ENCODE results near the gene CLDN25.
"Not testable (repeated sequence)": the region's sequence is repeated elsewhere in the genome, so short reads cannot be mapped to it uniquely, and the experiment has no call there.

The CLDN25 gene

GRCh38 chr11:113782134-113782533, 2.5 kb downstream of the CLDN25 start:
- no peak for DNase-seq
- H3K4me3 Mint-ChIP-seq, result no peak overlapping the region
- no peaks in the 10 kb centered on the region for H3K4me1 Mint-ChIP-seq (ENCODE audit: low read depth)
- H3K27me3 Mint-ChIP-seq, result peaks cover 27% of the 10 kb centered on the region
- H3K36me3 Mint-ChIP-seq (ENCODE audit: low read depth), result no peaks in the 10 kb centered on the region
- H3K27ac Mint-ChIP-seq, result no peak overlapping the region
- H3K9me3 Mint-ChIP-seq, result no peaks in the 10 kb centered on the region

GRCh38 chr11:113789016-113789415, 9.4 kb downstream of the CLDN25 start:
- H3K27me3 Mint-ChIP-seq, result peaks cover 21% of the 10 kb centered on the region
- not testable (repeated sequence) for DNase-seq; H3K27ac Mint-ChIP-seq; H3K36me3 Mint-ChIP-seq (ENCODE audit: low read depth); H3K4me3 Mint-ChIP-seq; H3K4me1 Mint-ChIP-seq (ENCODE audit: low read depth); H3K9me3 Mint-ChIP-seq

- Mint-ChIP-seq H3K36me3 (ENCODE audit: low read depth) (no peaks in the 10 kb centered on the region), H3K4me3 (no peak overlapping the region)
Measured at GRCh38 chr11:113789675-113790320, 10.2 kb downstream of the CLDN25 start.

GRCh38 chr11:113796663-113797259, 17.2 kb downstream of the CLDN25 start:
- Mint-ChIP-seq H3K9me3 (no peaks in the 10 kb centered on the region), H3K36me3 (ENCODE audit: low read depth) (peaks cover 29% of the 10 kb centered on the region), H3K4me3 (no peak overlapping the region), H3K27me3 (no peaks in the 10 kb centered on the region), H3K27ac (no peak overlapping the region), H3K4me1 (ENCODE audit: low read depth) (no peaks in the 10 kb centered on the region)
- DNase-seq, result no peak

More at GRCh38 chr11:113789675-113790320, 10.2 kb downstream of the CLDN25 start:
- H3K27me3 Mint-ChIP-seq, result peaks cover 15% of the 10 kb centered on the region
- H3K27ac Mint-ChIP-seq, result no peak overlapping the region
- H3K9me3 Mint-ChIP-seq, result no peaks in the 10 kb centered on the region
- no peak for DNase-seq
- H3K4me1 Mint-ChIP-seq (ENCODE audit: low read depth), result no peaks in the 10 kb centered on the region

DNA sequence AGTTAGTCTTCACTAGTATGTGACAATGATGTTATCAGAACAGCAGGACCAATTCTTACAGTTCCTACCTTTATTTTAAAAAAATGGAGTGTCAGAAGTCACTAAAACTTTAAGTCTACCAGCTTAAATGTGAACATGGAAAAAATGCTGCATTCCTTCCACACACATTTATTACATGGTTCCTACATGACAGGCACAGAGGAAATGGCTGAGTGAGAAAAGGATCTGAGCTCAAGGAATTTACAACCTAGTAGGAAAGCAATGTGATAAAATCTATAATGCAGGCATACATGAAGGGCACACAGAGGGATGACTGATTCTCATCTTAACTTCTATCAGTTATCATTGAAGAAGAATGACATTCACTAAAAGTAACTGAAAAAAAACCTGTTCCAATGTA, 23.0 kb downstream of the CLDN25 start:
- Mint-ChIP-seq H3K4me1 (ENCODE audit: low read depth) (no peaks in the 10 kb centered on the region), H3K9me3 (no peaks in the 10 kb centered on the region), H3K36me3 (ENCODE audit: low read depth) (peaks cover 76% of the 10 kb centered on the region), H3K4me3 (no peak overlapping the region), H3K27me3 (no peaks in the 10 kb centered on the region), H3K27ac (no peak overlapping the region)
- DNase-seq, result no peak

DNA sequence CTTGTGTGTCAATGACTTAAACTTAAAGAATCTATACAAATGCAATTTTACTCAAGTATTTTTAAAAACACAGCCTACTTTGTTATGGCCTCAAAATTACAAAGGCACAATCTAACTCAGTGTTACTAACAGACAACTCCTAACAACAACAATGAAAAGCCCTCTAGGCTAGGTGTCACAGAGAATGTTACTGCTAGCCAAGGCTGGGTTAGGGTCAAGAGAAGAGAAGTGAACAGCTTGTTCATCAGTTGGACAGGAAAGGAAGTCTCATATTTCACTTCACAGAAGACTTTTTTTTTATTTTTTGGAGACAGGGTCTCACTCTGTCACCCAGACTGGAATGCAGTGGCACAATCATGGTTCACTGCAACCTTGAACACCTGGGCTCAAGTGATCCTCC, 26.0 kb downstream of the CLDN25 start:
- no peak overlapping the region for H3K27ac Mint-ChIP-seq
- no peak for DNase-seq
- peaks cover 84% of the 10 kb centered on the region for H3K36me3 Mint-ChIP-seq (ENCODE audit: low read depth)

GRCh38 chr11:113806406-113806805, 26.8 kb downstream of the CLDN25 start:
- no peaks in the 10 kb centered on the region for H3K27me3 Mint-ChIP-seq
- H3K27ac Mint-ChIP-seq, result no peak overlapping the region
- no peaks in the 10 kb centered on the region for H3K4me1 Mint-ChIP-seq (ENCODE audit: low read depth)
- no peak overlapping the region for H3K4me3 Mint-ChIP-seq
- DNase-seq, result no peak
- H3K9me3 Mint-ChIP-seq, result no peaks in the 10 kb centered on the region
- peaks cover 84% of the 10 kb centered on the region for H3K36me3 Mint-ChIP-seq (ENCODE audit: low read depth)

More for the DNA sequence above, 26.0 kb downstream of the CLDN25 start:
- Mint-ChIP-seq H3K4me3 (no peak overlapping the region), H3K27me3 (no peaks in the 10 kb centered on the region), H3K9me3 (no peaks in the 10 kb centered on the region), H3K4me1 (ENCODE audit: low read depth) (no peaks in the 10 kb centered on the region)

- Mint-ChIP-seq H3K4me3 (no peak overlapping the region), H3K27me3 (no peaks in the 10 kb centered on the region), H3K27ac (no peak overlapping the region), H3K36me3 (ENCODE audit: low read depth) (peaks cover 77% of the 10 kb centered on the region), H3K4me1 (ENCODE audit: low read depth) (no peaks in the 10 kb centered on the region), H3K9me3 (no peaks in the 10 kb centered on the region)
- DNase-seq, result no peak
Measured at GRCh38 chr11:113808931-113809330, 29.3 kb downstream of the CLDN25 start.

- no peaks in the 10 kb centered on the region for H3K27me3 Mint-ChIP-seq
- H3K4me1 Mint-ChIP-seq (ENCODE audit: low read depth), result no peaks in the 10 kb centered on the region
- no peak overlapping the region for H3K27ac Mint-ChIP-seq
- H3K4me3 Mint-ChIP-seq, result no peak overlapping the region
- DNase-seq, result no peak
- H3K9me3 Mint-ChIP-seq, result no peaks in the 10 kb centered on the region
- H3K36me3 Mint-ChIP-seq (ENCODE audit: low read depth), result peaks cover 52% of the 10 kb centered on the region
Measured at GRCh38 chr11:113814181-113814580, 34.6 kb downstream of the CLDN25 start.

DNA sequence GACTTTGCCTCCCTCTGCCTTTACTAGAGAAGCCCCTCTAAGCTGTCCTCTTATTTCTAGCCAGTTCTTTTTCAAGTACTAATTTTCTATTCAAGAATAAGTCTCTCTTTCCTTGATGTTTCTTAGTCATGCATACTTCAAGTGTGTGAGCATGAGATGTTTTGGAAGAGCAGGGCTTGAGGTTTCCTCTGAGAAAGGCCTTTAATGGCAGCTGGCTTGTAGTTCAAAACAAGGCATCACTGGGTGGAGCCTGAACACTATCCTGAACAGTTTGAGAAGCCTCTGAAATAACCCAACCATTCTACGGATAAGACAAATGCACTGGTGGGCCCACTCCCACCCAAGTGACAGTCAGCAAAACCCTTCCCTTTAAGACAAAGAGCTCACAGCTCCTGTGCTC, 37.6 kb downstream of the CLDN25 start:
- Mint-ChIP-seq H3K27ac (no peak overlapping the region), H3K9me3 (no peaks in the 10 kb centered on the region), H3K36me3 (ENCODE audit: low read depth) (peaks cover 56% of the 10 kb centered on the region), H3K4me3 (no peak overlapping the region), H3K4me1 (ENCODE audit: low read depth) (no peaks in the 10 kb centered on the region), H3K27me3 (no peaks in the 10 kb centered on the region)
- no peak for DNase-seq

GRCh38 chr11:113817626-113818025, 38.0 kb downstream of the CLDN25 start:
- DNase-seq, result no peak
- H3K4me3 Mint-ChIP-seq, result no peak overlapping the region
- no peaks in the 10 kb centered on the region for H3K4me1 Mint-ChIP-seq (ENCODE audit: low read depth)
- H3K36me3 Mint-ChIP-seq (ENCODE audit: low read depth), result peaks cover 54% of the 10 kb centered on the region
- no peak overlapping the region for H3K27ac Mint-ChIP-seq
- H3K9me3 Mint-ChIP-seq, result no peaks in the 10 kb centered on the region
- no peaks in the 10 kb centered on the region for H3K27me3 Mint-ChIP-seq

GRCh38 chr11:113818426-113818825, 38.8 kb downstream of the CLDN25 start:
- H3K36me3 Mint-ChIP-seq (ENCODE audit: low read depth), result peaks cover 56% of the 10 kb centered on the region
- no peaks in the 10 kb centered on the region for H3K4me1 Mint-ChIP-seq (ENCODE audit: low read depth)
- H3K27ac Mint-ChIP-seq, result no peak overlapping the region
- no peaks in the 10 kb centered on the region for H3K9me3 Mint-ChIP-seq
- no peaks in the 10 kb centered on the region for H3K27me3 Mint-ChIP-seq
- no peak overlapping the region for H3K4me3 Mint-ChIP-seq
- no peak for DNase-seq

DNA sequence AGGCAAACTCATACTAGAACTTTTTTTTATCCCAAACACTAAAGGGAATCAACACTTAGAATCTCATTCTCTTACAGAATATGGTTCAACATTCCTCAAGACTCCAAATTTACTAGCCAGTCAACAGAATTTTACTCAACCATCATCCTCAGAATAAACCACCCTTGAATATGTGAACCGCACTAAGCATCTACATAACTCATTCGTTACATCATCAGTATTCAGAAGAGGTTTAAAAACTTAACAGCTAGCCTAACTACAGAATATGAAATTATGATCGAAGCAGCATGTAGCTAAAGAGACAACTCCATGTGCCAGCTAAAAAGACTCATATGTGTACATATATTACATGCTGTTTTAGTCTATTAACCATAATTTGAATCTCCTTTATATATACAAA, 47.9 kb downstream of the CLDN25 start:
- Mint-ChIP-seq H3K9me3 (no peaks in the 10 kb centered on the region), H3K36me3 (ENCODE audit: low read depth) (peaks cover 58% of the 10 kb centered on the region)

GRCh38 chr11:113828191-113828590, 48.6 kb downstream of the CLDN25 start:
- DNase-seq, result no peak
- Mint-ChIP-seq H3K27me3 (no peaks in the 10 kb centered on the region), H3K27ac (no peak overlapping the region), H3K36me3 (ENCODE audit: low read depth) (peaks cover 52% of the 10 kb centered on the region), H3K4me1 (ENCODE audit: low read depth) (no peaks in the 10 kb centered on the region), H3K9me3 (no peaks in the 10 kb centered on the region), H3K4me3 (no peak overlapping the region)

More for the DNA sequence above, 47.9 kb downstream of the CLDN25 start:
- Mint-ChIP-seq H3K27me3 (no peaks in the 10 kb centered on the region), H3K4me3 (no peak overlapping the region), H3K27ac (no peak overlapping the region), H3K4me1 (ENCODE audit: low read depth) (no peaks in the 10 kb centered on the region)
- DNase-seq, result no peak

DNA sequence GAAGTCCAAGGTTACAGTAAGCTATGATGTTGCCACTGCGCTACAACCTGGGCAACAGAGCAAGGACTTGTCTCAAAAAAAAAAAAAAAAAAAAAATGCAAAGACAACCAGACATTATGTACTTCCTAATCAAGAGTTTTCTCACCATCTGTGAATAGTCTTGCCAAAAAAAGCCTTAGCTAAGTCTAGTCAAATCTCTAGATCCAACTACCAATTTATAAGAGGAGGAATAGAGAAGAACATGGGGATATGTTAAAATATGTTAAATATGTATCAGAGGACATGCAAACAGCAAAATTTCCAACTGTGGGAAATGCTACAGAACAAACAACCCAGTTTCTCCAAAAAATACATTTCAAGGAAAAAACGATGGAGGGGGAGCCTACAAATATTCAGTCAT, 50.2 kb downstream of the CLDN25 start:
- Mint-ChIP-seq H3K4me3 (no peak overlapping the region), H3K4me1 (ENCODE audit: low read depth) (no peaks in the 10 kb centered on the region), H3K9me3 (no peaks in the 10 kb centered on the region), H3K36me3 (ENCODE audit: low read depth) (peaks cover 45% of the 10 kb centered on the region), H3K27ac (no peak overlapping the region), H3K27me3 (no peaks in the 10 kb centered on the region)
- DNase-seq, result no peak
